CD4-positive, alpha-beta T cell treated with Interferon alpha-2 for 1 hour (primary cell): Measurements from ENCODE around the gene SPRED2.

Experiments
- DNase-seq, 2 donors: peaks; one replicate each; pipeline ENCODE4 v3.0.0-alpha.2; 2020 to 2022

SPRED2 gene

GRCh38 chr2:65438137-65438899 is 5.9 kb upstream of the SPRED2 start:
- DNase-seq, result no peak

GRCh38 chr2:65437392-65438135 is 5.2 kb upstream of the SPRED2 start:
- no peak for DNase-seq

- DNase-seq, result peak in 1 of 2 donors; percentile 2
Measured at GRCh38 chr2:65436824-65437221, 4.4 kb upstream of the SPRED2 start.

- DNase-seq, result peak; percentile 51 to 56
Measured at GRCh38 chr2:65436169-65436823, 3.9 kb upstream of the SPRED2 start.

- DNase-seq, result peak; percentile 33 to 35
Measured at GRCh38 chr2:65435625-65436168, 3.3 kb upstream of the SPRED2 start.

- no peak for DNase-seq
Measured at GRCh38 chr2:65434592-65435241, 2.3 kb upstream of the SPRED2 start.

- DNase-seq, result peak; percentile 22 to 51
Measured at GRCh38 chr2:65431421-65432226, 775 bp downstream of the SPRED2 start.

GRCh38 chr2:65430603-65431420 is 1.6 kb downstream of the SPRED2 start:
- DNase-seq, result peak; percentile 55 to 73

- no peak for DNase-seq
Measured at GRCh38 chr2:65429786-65430602, 2.4 kb downstream of the SPRED2 start.

GRCh38 chr2:65427532-65427931 is 4.9 kb downstream of the SPRED2 start:
- DNase-seq, result no peak

- no peak for DNase-seq
Measured at GRCh38 chr2:65425276-65425675, 7.1 kb downstream of the SPRED2 start.

- no peak for DNase-seq
Measured at GRCh38 chr2:65424391-65424790, 8.0 kb downstream of the SPRED2 start.

- no peak for DNase-seq
Measured at GRCh38 chr2:65421432-65421748, 11.0 kb downstream of the SPRED2 start.

- peak in 1 of 2 donors; percentile 38 for DNase-seq
Measured at GRCh38 chr2:65420712-65421431, 11.5 kb downstream of the SPRED2 start.

- DNase-seq, result no peak
Measured at GRCh38 chr2:65417509-65418085, 14.8 kb downstream of the SPRED2 start.

- no peak for DNase-seq
Measured at GRCh38 chr2:65416945-65417344, 15.5 kb downstream of the SPRED2 start.

- no peak for DNase-seq
Measured at GRCh38 chr2:65416321-65416720, 16.1 kb downstream of the SPRED2 start.

- DNase-seq, result no peak
Measured at GRCh38 chr2:65415091-65415490, 17.3 kb downstream of the SPRED2 start.

- no peak for DNase-seq
Measured at GRCh38 chr2:65413610-65414009, 18.8 kb downstream of the SPRED2 start.
